GM21723 (cell line): ENCODE results near the gene MPIG6B.

Experiments used
- ATAC-seq: cut with Tn5 transposase; IDR thresholded peaks from one replicate; pipeline ENCODE4 v1.9.1; 2021; ENCODE audit warnings: mild to moderate bottlenecking, moderate library complexity; ENCODE audit not compliant: unreplicated experiment

The MPIG6B gene

DNA sequence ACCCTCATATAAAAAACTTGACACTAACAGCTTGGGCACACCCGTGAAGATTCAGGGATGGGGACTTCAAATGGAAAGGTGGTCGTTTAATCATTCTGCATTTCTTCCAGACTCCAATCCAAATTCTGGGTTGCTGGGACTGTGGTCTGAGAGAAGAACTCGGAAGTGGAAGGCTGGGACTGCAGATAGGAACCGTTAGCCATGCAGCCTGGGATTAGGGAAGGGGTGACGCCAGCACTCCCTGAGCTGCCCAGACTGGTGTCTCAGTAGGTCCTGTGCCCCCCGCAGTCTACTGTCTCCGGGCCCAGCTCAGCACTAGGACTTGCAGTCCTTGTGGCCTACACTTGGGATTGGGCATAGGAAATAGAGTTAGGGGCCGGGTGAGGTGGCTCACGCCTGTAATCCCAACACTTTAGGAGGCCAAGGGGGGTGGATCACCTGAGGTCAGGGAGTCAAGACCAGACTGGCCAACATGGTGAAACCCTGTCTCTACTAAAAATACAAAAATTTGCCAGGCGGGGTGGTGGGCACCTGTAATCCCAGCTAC, 13.7 kb downstream of the MPIG6B start:
- ATAC-seq = no peak

DNA sequence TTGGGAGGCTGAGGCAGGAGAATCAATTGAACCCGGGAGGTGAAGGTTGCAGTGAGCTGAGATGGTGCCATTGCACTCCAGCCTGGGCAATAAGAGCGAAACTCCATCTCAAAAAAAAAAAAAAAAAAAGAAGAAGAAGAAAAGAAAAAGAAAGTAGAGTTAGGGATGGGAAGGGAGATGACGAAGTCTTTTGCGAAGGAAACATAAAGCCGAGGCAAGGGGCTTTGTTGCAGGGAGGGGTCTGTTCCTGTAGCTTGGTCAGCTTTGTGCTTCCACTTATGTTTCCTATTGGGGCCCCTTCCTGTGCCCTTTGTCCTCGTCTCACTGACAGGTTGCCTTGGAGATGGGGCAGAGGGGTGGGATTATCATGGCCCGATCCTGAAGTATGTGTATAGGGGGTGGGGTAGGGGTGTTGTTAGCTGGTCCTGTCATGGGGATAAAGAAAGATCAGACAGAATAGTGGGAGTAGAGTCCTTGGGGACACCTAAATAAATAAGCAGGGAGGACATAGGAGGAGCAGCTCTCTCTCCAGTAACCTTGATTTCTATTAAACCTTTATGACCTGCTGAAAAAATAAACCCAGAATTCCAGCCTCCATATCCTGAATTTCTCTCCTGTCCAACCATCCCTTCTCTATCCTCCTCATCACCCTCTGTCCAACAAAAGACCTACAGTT, 14.3 kb downstream of the MPIG6B start:
- ATAC-seq = no peak

DNA sequence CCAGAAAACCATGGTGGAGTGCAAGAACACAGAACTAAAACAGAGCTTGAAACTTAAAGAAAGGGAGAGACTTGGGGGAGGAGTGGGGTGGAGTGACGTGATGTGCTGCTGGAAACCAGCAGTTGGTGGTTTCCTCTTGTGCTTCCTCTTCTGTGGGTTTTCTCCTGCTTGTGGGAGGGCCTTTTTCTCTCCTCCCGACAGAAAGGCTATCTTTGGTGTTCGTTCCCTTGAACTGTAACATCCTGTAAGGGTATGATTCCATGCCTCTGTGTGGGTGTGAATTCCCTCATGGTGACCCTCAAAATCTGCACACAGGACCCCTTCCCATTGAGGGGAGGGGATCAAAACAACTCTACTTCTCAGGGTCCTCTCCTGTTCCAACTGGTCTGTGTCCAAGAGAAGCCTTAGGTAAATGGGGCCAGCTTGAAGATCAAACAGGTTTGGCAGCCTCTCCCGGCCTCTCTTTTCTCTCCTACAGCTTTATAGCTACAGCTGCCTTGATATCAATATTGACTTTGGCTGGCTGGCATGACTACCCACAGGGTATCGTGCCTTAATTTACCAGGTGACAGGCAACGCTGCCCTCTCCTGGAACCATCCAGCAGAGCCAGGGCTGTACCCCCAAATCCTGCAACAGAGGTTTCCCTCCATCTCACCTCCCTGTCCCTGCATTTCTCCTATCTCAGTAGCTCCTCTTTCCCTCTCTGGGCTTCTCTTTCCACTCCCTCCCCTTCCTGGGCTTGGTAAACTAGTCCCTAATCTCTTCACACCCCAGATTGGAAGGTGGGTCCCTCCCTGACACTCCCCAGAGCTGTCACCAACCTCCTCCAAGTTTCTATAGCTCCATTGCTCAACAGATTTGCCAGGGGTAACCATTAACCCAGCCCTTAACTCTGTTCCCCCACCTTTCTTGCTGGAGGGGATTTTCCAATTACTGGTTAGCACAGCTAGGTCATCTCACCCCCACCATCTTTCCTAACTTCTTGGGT, 15.1 kb downstream of the MPIG6B start:
- peak; percentile 24 for ATAC-seq

DNA sequence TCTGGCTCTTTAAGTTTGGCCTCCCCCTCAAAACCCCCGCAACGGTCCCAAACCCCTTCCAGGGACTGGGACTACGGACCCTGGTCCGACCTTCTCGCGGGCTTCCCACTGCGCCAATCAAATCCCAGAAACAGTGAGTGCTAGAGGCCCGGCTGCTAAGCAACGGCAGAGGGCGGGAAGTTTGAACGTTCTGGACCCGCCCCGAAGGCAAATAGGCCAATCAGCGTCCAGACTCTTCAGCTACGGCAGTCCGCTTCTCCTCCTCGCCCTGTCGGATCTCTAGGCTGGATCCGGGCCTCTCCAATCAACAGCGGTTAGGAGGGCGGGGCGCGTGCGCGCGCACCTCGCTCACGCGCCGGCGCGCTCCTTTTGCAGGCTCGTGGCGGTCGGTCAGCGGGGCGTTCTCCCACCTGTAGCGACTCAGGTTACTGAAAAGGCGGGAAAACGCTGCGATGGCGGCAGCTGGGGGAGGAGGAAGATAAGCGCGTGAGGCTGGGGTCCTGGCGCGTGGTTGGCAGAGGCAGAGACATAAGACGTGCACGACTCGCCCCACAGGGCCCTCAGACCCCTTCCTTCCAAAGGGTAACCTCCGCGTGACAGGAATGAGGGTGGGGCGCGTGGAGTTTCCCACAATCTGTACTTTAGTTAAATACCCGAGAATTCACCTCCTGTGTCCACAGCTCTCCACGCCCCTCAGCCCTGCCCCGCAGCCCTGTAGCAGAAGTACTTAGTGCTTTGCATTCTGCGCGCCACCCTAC, 16.6 kb downstream of the MPIG6B start, which contains the start of gene MSH5:
Gene MSH5 (plus strand): TSS at position 367 of the 758 bp plus-strand sequence. CDS start 462 bp downstream, outside the sequence.
- ATAC-seq = peak; percentile 64

DNA sequence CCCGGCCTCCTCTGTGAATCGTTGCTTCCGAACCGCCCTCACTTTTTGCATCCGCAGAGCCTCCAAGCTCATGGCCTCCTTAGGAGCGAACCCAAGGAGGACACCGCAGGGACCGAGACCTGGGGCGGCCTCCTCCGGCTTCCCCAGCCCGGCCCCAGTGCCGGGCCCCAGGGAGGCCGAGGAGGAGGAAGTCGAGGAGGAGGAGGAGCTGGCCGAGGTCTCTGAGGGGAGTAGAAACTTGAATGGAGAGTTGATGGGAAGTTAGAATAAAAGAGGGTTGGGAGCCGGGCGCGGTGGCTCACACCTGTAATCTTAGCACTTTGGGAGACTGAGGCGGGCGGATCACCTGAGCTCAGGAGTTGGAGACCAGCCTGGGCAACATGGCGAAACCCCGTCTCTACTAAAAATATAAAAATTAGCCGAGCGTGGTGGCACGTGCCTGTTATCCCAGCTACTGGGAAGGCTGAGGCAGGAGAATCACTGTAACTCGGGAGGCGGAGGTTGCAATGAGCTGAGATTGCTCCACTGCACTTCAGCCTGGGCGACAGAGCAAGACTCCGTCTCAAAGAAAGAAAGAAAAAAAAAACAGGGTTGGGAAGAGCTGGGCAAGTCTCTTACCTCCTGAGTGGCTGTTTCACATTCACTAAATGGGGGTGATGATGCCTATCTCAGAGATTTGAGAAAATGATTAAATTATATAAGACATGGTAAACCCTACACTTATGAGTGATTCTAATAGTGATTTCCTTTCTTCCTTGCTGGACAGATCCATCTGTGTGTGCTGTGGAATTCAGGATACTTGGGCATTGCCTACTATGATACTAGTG, 17.4 kb downstream of the MPIG6B start:
- ATAC-seq = peak; percentile 8

DNA sequence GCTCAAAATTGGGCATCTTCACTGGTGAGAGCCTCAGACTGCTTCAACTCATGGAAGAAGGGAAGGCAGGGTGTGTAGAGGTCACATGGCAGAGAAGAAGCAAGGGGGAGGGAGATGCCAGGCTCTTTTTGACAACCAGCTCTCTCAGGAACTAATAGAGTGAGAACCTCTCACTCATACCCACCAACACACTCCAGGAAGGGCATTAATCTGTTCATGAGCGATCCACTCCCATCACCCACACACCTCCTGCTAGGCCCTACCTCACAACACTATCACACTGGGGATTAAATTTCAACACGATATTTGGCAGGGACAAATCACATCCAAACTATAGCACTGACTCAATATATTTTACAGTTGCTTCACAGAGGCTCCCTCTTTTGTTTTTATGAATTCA, 18.6 kb downstream of the MPIG6B start:
- no peak for ATAC-seq

DNA sequence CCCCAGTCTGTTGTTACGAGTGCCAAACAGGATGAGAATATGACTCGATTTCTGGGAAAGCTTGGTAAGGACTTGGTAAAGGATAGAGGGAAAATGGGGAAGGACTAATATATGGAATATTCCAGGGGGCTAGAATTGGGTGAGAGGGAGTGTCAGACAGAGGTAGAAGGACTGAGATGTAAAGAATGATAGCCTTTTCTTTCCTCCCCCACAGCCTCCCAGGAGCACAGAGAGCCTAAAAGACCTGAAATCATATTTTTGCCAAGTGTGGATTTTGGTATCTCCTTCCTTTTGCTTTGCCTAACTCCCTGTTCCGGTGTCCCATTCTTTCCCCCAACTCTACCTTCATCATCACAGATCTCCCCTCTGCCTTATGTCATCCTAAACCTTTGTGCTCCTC, 19.7 kb downstream of the MPIG6B start:
- ATAC-seq = no peak

DNA sequence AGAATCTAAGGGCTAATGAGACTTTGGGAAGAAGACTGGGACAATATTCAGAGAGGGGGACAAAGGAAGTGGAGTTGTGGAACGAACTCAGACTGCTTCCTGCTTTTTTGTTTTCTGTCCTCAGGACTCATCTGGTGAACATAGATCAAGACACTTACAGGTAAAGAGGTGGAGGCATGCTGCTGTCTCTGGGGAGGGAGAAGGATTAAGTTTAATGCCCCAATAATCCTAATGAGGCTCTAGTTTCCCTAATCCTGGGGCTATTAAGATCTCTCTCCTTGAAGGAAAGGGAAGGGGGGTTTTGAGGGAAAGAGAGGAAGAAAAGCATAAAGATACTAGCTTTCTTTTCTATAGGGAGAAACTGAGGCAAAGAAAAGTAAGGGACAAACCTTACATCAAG, 21.2 kb downstream of the MPIG6B start:
- ATAC-seq = no peak

DNA sequence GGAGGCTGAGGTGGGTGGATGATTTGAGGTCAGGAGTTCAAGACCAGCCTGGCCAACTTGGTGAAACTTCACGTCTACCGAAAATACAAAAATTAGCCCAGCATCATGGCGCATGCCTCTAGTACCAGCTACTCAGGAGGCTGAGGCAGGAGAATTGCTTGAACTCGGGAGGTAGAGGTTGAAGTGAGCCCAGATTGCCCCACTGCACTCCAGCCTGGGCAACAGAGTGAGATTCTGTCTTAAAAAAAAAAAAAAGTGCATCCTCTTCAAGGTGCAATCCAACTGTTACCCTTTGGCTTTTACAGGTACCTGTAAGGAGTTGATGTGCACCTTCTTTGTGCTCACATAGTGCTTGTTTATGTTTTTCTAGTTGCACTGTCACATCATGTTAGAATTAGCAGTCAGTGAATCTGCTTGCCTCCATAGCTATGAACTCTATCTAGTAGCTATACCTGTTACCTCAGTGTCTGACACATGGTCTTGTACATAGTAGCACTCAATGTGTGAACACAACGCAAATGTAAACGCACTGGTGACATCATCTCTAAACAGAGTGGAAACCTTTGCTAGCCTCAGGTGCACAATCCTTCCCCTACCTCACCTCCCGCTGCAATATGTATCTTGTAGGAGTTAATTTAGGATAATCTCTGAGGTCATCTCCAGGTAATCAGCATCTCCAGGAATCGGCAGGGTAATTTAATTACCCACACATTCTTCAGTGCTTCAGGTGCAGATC, 26.3 kb downstream of the MPIG6B start:
- no peak for ATAC-seq

DNA sequence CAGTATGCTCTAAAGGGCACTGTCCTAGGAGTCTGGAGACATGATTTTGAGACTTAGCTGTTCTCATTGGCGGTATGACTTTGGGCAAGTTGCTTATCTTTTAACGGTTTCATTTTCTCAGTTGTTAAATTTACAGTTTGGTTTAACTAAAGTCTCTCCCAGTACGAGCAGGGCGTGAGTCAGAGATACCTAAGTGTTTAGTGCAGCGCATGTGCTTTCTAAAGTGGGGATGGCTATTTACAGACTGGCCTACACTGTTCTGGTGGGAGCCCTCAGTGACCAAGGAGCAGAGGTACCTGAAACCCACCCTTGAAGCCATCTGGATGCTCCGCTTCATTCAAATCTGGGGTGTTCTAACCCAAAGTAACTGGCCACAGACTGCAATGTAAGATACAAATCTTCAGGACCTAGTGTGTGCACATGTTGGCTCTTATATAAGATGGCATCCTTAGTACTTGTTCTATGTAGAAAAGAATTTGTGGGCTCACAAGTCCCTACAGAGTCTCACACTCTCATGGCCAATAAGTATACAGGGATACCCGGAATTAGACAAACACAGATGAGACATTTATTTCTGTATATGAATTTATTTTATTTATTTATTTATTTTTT, 27.3 kb downstream of the MPIG6B start:
- ATAC-seq = no peak

DNA sequence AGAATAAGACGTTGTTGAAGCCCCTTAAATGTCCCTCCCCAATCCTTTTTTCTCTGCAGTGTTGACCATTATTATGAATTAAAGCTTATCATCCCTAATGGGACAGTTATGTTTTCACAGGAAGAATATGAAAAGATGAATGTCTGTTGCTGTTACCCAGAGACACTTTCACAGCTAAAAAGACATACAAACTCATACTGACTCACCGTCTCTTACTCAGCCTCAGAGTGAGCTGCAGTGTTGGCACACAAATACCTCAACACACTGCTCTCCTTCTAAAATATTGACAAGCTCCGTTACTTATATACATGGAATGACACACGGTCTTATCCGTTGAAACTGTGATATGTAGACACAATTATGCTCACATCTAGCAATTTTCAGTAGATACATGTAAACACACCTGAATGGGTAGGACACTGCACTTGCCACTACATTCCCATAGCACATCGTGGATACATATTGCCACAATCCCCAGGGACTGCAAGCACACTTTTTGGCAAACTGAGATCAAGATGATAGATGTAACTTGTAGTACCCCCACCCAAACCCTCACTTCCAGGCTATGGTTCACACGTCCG, 29.7 kb downstream of the MPIG6B start:
- ATAC-seq = no peak

DNA sequence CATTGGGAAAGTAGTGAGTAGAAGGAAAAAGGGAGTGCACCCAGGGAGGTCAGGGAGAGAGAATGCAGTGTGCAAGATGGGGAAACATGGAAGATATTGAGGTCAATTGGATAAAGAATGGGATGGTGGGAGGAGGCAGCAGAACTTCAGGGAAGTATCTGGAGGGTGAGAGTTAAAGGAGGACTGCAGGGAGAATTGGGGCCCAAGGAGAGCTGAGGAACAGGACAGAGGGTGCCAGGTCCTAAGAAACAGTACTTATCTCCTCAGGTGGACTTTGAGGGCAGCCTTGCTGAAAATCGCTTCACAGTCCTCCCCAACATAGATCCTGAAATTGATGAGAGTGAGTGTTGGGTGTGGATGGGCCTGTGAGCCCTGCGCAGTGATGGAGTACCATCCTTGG, 35.1 kb downstream of the MPIG6B start:
- no peak for ATAC-seq

DNA sequence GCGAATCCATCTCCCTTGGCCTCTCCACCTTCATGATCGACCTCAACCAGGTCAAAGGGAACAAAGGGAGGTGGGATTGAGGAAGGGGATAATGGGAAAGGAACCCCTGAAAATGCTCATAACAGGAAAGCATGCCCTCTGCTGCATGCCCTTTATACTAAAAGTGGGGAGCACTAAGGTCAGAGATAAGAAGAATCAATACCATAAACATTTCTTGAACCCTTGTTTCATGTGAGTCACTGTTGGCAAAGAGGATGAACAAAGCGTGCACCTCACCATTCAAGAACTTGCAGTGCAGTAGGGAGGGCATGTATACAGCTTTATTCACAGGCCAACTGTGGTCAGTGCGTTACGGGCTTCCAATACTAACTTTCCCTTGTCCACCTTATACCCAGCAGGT, 37.6 kb downstream of the MPIG6B start:
- ATAC-seq = no peak

DNA sequence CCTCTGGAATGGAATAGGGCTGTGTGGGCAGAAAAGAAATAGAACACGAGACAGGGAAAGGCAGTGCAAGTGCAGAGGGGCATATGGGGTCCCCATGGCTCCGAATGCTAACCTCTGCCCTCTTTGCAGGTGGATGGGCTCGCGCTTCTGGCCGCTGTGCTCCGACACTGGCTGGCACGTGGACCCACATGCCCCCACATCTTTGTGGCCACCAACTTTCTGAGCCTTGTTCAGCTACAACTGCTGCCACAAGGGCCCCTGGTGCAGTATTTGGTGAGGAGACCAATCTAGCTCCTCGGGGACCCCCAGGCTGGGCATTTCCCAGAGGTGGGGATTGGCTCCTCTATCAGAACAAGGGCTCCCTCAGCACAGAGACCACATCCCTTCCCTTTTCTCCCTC, 38.2 kb downstream of the MPIG6B start:
- ATAC-seq = no peak

DNA sequence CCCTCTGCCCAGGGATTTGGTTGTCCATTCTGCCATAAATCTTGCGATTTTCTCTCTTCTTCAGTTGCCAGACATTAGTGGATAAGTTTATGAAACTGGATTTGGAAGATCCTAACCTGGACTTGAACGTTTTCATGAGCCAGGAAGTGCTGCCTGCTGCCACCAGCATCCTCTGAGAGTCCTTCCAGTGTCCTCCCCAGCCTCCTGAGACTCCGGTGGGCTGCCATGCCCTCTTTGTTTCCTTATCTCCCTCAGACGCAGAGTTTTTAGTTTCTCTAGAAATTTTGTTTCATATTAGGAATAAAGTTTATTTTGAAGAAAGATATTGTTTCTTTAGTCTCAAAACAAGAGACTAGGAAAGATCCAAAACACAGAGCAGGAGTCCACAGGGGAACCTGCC, 39.2 kb downstream of the MPIG6B start, which contains the start of gene SAPCD1:
Gene SAPCD1 (plus strand): TSS at position 301 of the 400 bp plus-strand sequence. CDS start 399 bp downstream, outside the sequence.
- no peak for ATAC-seq

DNA sequence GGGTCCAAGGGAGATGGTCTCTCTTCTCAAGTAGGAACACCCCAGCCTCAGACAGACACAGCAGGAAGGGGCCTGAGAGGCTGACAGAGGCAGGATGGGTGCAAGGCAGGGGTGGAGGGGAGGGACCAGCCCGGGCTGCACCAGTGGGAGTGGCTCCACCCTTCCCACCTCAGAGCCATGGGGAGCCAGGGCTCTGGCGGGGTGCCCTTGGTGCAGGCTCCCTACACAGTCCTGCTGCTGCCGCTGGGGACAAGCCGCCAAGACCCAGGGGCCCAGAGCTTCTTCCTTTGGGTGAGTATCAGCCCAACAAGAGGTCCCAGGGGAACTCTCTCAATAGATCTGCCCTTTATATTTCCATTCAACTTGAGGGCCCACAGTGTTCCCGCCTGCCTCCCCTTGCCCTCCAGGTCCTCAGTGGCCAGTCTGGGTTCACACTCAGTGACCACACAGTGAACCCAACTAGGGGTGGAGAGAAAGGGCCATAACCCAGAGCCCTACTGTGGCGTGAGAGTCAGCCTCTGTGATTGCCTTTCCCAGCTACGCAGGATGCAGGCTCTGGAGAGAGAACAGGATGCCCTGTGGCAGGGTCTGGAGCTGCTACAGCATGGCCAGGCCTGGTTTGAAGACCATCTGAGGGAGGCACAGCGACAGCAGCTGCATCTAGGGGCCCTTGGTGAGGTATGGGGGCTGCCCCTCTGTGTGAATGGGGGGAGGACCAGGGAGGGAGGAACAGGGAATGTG, 39.9 kb downstream of the MPIG6B start:
- no peak for ATAC-seq

DNA sequence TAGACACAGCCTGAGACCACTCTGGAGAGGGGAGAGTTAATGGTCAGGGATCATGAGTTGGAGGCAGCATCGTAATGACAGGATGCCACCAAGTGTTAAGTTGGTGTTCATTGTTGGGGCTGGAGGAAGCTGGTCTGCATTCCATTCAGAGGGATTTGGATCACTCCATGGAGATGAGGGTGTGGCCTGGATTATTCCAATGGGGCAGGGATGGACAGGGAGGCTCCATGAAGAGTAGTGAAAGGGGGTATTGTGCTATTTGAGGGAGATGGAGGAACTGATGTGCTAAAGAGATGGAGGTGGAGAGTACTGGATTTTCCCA, 40.4 kb downstream of the MPIG6B start:
- ATAC-seq = no peak

DNA sequence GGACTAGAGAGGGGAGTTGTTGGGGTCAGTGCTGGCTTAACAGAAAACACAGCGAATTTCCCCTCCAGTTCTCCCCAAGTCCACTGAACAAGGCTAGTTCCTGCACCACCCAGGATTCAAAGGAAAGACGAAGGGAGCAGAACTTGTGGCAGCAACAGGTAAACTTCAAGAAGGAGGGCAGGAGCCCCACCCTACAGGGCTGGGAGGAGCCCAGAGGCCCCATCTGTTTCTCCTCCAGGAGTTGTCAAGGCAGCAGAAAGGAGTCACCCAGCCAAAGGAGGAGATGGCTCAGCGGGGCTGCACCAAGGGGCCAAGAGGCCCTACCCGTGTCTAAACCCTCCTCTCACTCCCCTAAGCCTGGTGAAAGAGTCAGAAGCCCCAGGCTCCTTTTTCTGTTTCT, 41.0 kb downstream of the MPIG6B start:
- ATAC-seq = no peak
